GM15510 (cell line): ENCODE measurements around the gene MGLL.

Source experiments
- POLR2A ChIP-seq: IDR thresholded peaks from 3 replicates; pipeline ENCODE4 v1.6.1; 2011; ENCODE audit warnings: borderline replicate concordance; ENCODE audit not compliant: insufficient read length; ENCODE audit errors: extremely low read depth

MGLL gene

DNA sequence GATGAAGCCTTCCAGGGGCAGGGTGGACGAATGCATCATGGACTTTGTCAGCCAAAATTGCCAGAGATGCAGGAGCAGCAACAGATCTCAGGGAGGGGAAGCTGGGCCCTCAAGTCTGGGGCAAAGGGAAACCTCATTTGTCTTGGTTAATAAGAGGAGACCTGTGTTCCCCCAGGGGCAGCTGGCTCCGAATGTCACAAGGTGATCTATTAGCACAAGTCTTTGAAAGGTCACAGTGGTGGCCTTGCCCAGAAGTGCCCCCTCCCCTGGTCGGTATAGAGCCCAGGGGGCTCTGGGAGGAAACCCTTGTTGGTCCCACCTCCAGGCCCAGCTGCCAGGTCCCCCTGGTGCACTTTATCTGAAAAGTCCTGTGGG, 103.4 kb downstream of the MGLL start:
- TF ChIP-seq POLR2A, result no peak

GRCh38 chr3:127718245-127718915, 103.9 kb downstream of the MGLL start:
- no peak for TF ChIP-seq POLR2A

DNA sequence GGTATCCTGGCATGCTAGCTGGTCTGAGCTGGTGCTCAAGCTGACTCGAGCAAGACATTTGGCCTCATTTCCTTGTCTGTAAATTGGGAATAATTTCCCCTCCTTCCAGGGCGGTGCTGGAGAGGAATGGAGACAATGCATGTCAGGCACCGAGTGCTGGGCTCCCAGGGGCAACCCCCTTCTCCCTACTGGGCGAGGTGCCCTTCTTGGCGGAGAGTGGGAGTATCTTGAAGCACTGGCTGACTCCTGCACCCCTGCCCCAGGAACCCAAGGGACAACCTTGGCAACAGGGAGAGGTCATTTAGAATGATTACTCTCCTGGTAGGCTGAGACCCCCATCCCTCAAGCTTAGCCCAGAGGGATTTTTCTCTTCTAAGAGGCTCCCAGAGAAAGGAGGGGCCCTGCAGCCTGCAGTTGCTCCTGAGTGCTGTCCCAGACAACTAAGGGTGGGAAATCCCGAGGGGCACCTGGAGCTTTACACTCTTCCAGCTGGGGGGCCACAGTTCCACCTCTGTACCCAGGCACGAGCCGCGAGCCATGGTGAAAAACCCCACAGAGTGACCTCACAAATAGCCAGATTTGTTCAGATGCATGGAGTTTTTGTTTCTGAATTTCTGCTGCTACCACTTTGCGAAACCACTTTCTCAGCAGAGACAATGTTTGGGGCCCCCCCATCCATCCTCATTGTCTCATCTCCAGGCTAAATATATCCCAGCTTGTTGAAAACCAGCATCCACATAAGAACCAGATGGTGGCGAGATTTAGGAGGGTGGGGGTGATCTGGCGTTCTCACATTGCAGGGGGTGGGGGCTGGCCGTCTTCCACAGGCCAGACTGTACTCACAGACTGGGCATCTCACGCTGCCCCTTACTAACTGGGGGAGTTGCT, 104.7 kb downstream of the MGLL start:
- no peak for TF ChIP-seq POLR2A

DNA sequence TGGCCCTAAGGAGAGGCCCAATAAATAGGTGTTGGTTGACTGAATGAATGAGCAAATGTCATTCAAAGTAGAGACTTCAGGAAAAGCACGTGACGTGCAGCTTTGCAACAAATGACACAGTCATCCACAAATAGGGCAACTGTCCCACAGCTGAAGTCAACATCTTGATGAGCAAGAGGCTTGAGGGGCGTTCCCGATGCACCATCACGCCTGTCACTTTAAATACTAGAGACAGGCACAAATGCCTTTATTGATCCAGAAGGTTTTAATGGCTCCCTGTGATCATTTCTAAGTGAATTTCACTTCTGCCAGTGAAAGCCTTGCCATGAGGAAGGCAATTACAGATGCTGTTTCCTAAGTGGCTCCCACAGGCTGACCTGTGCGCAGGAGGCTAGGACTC, 105.9 kb downstream of the MGLL start:
- TF ChIP-seq POLR2A, result no peak

GRCh38 chr3:127715532-127715931, 106.8 kb downstream of the MGLL start:
- TF ChIP-seq POLR2A, result no peak

- no peak for TF ChIP-seq POLR2A
Measured at GRCh38 chr3:127714866-127715265, 107.4 kb downstream of the MGLL start.

GRCh38 chr3:127714125-127714571, 108.2 kb downstream of the MGLL start:
- TF ChIP-seq POLR2A, result no peak

DNA sequence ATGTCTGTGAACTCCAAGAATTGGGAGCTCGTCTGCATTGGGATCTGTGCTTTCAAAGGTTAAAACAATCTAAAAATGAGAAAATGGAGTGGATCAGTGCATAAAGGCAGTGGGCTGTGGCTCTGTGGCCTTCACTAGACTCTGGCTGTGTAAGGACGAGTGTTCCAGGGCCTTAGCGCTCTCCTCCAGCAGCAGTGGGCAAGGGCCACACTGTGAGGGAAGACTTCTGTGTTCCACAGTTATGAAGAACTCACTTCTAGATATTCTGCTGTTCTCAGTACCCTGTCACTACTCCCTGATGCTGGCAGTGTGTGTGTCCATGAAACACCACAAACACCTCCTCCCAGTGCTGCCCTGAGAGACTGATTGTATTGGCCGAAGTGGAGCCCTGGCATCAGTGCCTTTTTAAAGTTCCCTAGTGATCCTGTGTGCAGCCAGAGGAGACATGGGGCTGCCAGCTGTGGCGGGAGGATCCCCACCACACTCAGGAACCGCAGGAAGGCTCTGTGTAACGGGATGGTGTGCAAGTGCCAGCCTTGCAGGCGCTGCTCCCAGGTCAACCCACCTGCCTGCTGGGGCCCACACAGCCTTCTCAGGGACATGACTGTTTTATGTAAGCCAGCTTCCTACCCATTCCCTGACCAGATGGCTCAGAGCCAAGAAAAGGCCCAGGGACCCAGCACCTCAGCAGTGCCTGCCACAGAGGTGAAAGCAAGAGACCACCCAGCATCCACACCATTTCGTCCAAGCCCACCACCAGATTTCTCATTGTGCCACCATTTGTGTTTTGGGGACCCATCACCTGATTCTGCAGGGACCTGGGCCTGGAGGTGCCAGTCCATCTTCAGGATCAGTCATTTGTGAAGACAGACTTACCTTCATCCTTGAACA, 109.2 kb downstream of the MGLL start:
- TF ChIP-seq POLR2A, result no peak

- no peak for TF ChIP-seq POLR2A
Measured at GRCh38 chr3:127712461-127712860, 109.9 kb downstream of the MGLL start.

DNA sequence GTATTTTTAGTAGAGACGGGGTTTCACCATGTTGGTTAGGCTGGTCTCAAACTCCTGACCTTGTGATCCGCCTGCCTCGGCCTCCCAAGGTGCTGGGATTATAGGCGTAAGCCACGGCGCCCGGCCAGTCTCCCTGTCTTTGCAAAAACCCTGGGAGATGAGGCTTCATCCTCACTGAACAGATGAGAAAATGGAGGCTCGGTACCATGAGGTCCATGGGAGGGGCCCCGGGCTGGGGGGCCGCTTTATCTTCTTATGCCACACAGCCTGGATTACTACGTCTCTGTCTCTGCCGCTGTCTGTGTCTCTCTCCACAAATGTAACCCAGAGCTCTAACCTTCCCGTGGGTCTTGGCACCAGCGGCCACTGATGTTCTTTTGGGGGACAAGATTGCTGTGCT, 110.4 kb downstream of the MGLL start:
- no peak for TF ChIP-seq POLR2A

DNA sequence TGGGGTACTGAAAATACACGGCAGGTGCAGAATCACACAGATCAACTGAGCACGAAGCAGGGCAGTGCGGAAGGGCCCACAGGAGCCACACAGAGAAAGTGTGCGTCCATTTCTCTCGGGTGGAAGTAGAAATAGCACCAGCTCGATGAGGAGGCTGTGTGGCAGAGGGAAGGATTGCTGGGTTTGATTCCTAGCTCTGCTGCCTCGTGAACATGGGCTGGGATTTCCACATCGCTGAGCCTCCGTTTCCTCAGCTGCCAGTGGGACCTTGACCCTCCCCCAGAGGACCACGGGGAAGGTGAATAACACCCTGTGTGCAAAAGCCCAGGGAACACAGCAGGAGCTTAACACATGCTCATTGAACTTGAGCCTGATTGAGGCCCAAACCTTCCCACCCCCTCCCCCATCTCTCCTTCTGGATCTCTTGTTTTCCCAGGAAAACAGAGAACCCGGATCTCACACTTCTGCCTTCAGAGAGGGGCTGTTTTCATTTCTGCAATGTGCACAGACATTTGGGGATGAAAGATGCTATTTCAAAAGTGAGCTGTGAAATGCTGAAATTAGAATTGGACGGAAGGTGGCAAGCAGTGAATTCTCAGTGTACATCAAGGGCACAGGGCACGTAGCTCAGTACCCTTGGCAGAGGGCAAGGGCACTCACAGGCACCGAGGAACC, 111.2 kb downstream of the MGLL start:
- no peak for TF ChIP-seq POLR2A

DNA sequence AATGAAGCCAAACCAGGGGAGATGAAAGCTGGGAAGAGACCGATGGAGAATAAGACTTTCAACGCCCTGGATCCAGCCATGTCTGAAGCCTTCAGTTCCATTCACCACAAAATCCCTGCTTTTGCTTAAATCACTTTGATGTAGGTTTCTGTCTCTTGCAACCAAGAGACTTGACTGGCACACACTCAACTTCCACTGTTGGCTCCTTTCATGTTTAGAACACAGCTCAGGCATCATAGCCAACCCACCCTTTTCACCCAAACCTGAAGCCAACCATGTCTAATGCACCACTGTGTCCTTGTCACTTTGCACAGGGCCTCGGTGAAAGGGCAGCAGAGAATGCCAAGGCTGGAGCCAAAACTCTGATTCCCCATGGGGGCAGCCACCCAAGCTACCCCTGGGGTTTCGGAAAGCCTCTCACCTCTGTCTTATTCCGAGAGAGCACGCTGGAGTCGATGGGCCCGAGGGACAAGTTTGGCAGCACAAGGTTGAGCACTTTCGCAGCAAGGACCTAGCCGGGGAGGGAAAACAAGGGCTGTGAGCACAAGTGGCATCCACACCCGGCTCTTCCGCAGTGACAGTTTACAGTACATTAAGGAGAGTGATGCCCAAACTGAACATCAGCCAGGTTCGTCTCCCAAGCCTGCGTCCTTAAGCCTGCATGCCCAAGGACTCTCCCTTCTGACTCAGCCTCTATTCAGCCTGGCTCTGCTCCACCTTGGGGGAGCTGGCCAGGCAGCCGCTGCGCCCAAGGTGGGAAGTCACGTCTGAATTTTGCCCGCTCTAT, 112.0 kb downstream of the MGLL start:
- TF ChIP-seq POLR2A, result no peak

DNA sequence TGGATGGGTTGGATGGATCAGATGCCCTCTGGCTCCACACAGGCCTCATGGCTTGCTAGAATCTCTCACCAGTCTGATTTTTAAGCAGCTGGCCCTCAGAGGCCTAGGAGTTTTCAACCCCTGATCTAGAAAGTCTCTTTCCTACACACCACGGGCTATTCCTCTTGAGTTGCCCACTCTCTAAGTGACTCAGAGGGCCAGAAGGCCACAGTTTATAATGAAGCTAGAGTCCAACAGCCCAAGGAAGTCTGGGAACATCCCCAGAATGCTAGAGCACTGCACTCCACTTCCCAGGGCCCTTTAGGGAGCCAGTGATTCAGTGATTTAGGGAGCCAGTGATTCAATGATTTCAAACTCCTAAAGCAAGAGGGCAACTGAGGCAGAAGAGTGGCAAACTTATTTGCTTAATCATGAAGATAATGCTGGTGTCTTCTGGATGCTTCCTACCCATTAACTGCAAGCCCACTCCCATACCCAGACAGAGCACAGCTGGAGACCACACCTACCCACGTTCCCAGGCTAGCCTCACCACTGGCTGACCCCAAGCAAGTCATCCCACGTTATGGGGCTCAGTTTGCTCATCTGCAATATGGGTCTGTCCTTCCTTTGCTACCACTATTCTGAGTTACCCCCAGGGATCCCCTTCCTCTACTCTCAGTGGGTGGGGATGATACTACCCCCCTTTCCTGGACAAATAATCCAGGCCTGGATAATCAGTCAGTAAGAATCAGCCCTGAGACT, 112.8 kb downstream of the MGLL start:
- TF ChIP-seq POLR2A, result no peak

- no peak for TF ChIP-seq POLR2A
Measured at GRCh38 chr3:127708837-127709236, 113.5 kb downstream of the MGLL start.

- no peak for TF ChIP-seq POLR2A
Measured at GRCh38 chr3:127707851-127708411, 114.4 kb downstream of the MGLL start.
